Caco-2 (cell line): ENCODE measurements around the gene YIF1A. TPM values are rescaled to one million over a fixed set of nuclear protein-coding genes. Genes with fewer than 3 reads are reported as not detected.
A peak's percentile ranks its signal among the peaks of the same experiment; 100 is the strongest.

Experiments
- BruUV-seq: library from RNA; stranded (reverse); fragments of 400-500 nt; replicated peaks from 2 replicates; lab custom pipeline; 2021; lab: Mats Ljungman, UMichigan
- CTCF ChIA-PET: fragments of 300-600 bp; sonication (Branson Sonifier 250); formaldehyde crosslinking; loops from one replicate; lab custom pipeline; 2022; ENCODE audit warnings: antibody characterized with exemption; lab: Charles Lee
- POLR2A ChIA-PET: fragments of 300-600 bp; sonication (Branson Sonifier 250); formaldehyde crosslinking; loops from one replicate; lab custom pipeline; 2022; ENCODE audit warnings: antibody characterized with exemption; lab: Charles Lee
- DNase-seq, 2 experiments: peaks; one replicate each; pipeline versions ENCODE4 v3.0.0 to v3.0.0-alpha.2; 2020 to 2022
- H3K27me3 ChIP-seq: replicated peaks from 2 replicates; pipeline ENCODE4 v1.6.0; 2011; ENCODE audit warnings: low read length; ENCODE audit not compliant: control insufficient read depth, insufficient read depth
- H3K36me3 ChIP-seq: 2 replicates; pipeline ENCODE4 v1.5.1; 2011; ENCODE audit warnings: low read length; ENCODE audit not compliant: control insufficient read depth, insufficient read depth
- H3K4me1 ChIP-seq: fragments of 250-450 bp; sonication (Bioruptor Pico); 2 replicates; pipeline ENCODE4 v1.5.1; 2020; ENCODE audit warnings: mild to moderate bottlenecking
- H3K4me3 ChIP-seq: 2 replicates; pipeline ENCODE4 v1.5.1; 2011; ENCODE audit warnings: low read depth, mild to moderate bottlenecking, control low read depth, low read length
- H3K9me3 ChIP-seq: fragments of 250-450 bp; sonication (Bioruptor Pico); 2 replicates; pipeline ENCODE4 v1.5.1; 2020; ENCODE audit warnings: mild to moderate bottlenecking, moderate library complexity
- H3K27ac Mint-ChIP-seq: one replicate; pipeline ENCODE4 v1.8.0; 2022; ENCODE audit warnings: mixed read lengths; ENCODE audit not compliant: unreplicated experiment
- H3K27me3 Mint-ChIP-seq: one replicate; pipeline ENCODE4 v1.8.0; 2022; ENCODE audit warnings: mixed read lengths; ENCODE audit not compliant: insufficient read depth, unreplicated experiment
- H3K36me3 Mint-ChIP-seq: one replicate; pipeline ENCODE4 v1.8.0; 2022; ENCODE audit warnings: mild to moderate bottlenecking, mixed read lengths; ENCODE audit not compliant: insufficient read depth, unreplicated experiment
- H3K4me1 Mint-ChIP-seq: one replicate; pipeline ENCODE4 v1.8.0; 2022; ENCODE audit warnings: low read depth, mixed read lengths; ENCODE audit not compliant: unreplicated experiment
- H3K4me3 Mint-ChIP-seq: one replicate; pipeline ENCODE4 v1.8.0; 2022; ENCODE audit warnings: mild to moderate bottlenecking, moderate library complexity, mixed read lengths; ENCODE audit not compliant: unreplicated experiment
- H3K9me3 Mint-ChIP-seq: one replicate; pipeline ENCODE4 v1.8.0; 2022; ENCODE audit warnings: mixed read lengths; ENCODE audit not compliant: unreplicated experiment
- intact Hi-C: fragments of 100-400 bp; cut with micrococcal nuclease; formaldehyde crosslinking; loops from one replicate; pipeline ENCODE4 v1.10.0; 2022; ENCODE audit not compliant: unreplicated experiment
- total RNA-seq: library from RNA; stranded (reverse); gene quantifications from 2 replicates; pipeline ENCODE4 v1.2.3, GENCODE V29; 2022
- TF ChIP-seq, protein P1 (sequence below), 2 experiments: fragments of 200-600 bp in 1 of 2; IDR thresholded peaks; 1 replicate in 1 of 2; 2 replicates in 1 of 2; pipeline versions ENCODE4 v1.5.1 to v1.8.0; 2011 to 2022; ENCODE audit warnings: antibody characterized with exemption in 1 of 2, control low read depth in 1 of 2, inconsistent platforms in 1 of 2, low read depth in 1 of 2, low read length in 1 of 2, mild to moderate bottlenecking in 1 of 2, moderate library complexity in 1 of 2; ENCODE audit not compliant: insufficient read depth in 1 of 2, severe bottlenecking in 1 of 2, unreplicated experiment in 1 of 2

Gene YIF1A
- total RNA-seq, 1 experiment from 2014 or later, result 159 TPM

DNA sequence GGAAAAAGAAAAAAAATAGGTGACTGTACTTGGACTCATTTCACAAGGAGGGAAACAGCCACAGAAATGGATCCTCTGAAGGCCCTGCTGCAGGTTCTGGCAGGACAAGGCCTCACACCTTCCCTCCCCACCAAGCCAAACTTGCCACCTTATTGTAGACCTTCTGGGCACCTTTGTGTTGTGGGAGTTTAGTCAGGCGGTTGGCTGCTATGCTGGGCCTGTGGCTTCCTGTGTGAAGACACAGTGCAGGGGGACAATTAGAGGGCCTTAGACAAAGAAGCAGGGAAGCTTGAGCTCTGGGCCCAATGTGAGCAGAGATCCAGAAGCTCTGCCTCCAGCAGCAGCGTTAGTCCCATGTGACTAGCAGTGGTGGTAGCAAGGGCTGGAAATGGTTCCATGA lies 16.3 kb downstream of the YIF1A start:
- Mint-ChIP-seq H3K4me3 (no peak overlapping the region), H3K36me3 (peaks cover 59% of the 10 kb centered on the region), H3K4me1 (no peaks in the 10 kb centered on the region), H3K27ac (no peak overlapping the region), H3K9me3 (no peaks in the 10 kb centered on the region), H3K27me3 (no peaks in the 10 kb centered on the region)
- TF ChIP-seq, protein P1, sequence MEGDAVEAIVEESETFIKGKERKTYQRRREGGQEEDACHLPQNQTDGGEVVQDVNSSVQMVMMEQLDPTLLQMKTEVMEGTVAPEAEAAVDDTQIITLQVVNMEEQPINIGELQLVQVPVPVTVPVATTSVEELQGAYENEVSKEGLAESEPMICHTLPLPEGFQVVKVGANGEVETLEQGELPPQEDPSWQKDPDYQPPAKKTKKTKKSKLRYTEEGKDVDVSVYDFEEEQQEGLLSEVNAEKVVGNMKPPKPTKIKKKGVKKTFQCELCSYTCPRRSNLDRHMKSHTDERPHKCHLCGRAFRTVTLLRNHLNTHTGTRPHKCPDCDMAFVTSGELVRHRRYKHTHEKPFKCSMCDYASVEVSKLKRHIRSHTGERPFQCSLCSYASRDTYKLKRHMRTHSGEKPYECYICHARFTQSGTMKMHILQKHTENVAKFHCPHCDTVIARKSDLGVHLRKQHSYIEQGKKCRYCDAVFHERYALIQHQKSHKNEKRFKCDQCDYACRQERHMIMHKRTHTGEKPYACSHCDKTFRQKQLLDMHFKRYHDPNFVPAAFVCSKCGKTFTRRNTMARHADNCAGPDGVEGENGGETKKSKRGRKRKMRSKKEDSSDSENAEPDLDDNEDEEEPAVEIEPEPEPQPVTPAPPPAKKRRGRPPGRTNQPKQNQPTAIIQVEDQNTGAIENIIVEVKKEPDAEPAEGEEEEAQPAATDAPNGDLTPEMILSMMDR (IDR thresholded peaks at IDR 0.05; ENCODE audit: insufficient read depth in 1 of 2, low read depth in 1 of 2, low read length in 1 of 2, severe bottlenecking in 1 of 2, unreplicated experiment in 1 of 2), result no peak
- H3K4me1 ChIP-seq, result peaks cover 6% of the 10 kb centered on the region
- no peaks in the 10 kb centered on the region for H3K27me3 ChIP-seq
- ChIA-PET POLR2A (no interaction called here), CTCF (interaction anchor here (1.2 kb wide), 1 partner anchor 51 kb away, joined by 3 read pairs; no protein-coding TSS in a partner anchor)
- DNase-seq, result no peak
- H3K4me3 ChIP-seq, result no peak overlapping the region
- H3K36me3 ChIP-seq, result peaks cover 5% of the 10 kb centered on the region
- intact Hi-C loops, result no loop called here
- H3K9me3 ChIP-seq, result no peaks in the 10 kb centered on the region
- no TSS peak for BruUV-seq

DNA sequence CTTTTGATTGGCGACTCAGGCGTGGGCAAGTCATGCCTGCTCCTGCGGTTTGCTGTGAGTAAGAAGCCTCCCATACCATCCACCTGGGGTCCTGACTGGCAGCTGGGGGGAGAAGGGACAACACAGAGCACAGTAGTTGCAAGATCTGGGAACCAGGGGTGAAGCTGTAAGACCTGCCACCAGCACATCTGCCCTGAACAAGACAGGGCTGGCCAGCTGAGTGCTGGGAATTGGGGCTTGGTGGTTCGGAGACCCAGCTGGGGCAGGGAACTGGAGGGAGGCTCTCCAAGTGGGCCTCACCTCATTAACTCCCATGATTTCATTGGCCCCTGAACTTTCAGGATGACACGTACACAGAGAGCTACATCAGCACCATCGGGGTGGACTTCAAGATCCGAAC lies 17.1 kb downstream of the YIF1A start:
- Mint-ChIP-seq H3K4me1 (peaks cover 6% of the 10 kb centered on the region), H3K4me3 (no peak overlapping the region), H3K27ac (no peak overlapping the region), H3K9me3 (no peaks in the 10 kb centered on the region), H3K27me3 (no peaks in the 10 kb centered on the region), H3K36me3 (peaks cover 64% of the 10 kb centered on the region)
- intact Hi-C loops, result no loop called here
- Histone ChIP-seq H3K9me3 (no peaks in the 10 kb centered on the region), H3K27me3 (no peaks in the 10 kb centered on the region), H3K36me3 (peaks cover 5% of the 10 kb centered on the region), H3K4me1 (no peaks in the 10 kb centered on the region), H3K4me3 (no peak overlapping the region)
- DNase-seq, result no peak
- TF ChIP-seq, protein P1 (IDR thresholded peaks at IDR 0.05; ENCODE audit: insufficient read depth in 1 of 2, low read depth in 1 of 2, low read length in 1 of 2, severe bottlenecking in 1 of 2, unreplicated experiment in 1 of 2), result no peak
- ChIA-PET CTCF (interaction anchor here (0.5 to 0.6 kb wide), 3 partner anchors 12 to 202 kb away, joined by 3 to 9 read pairs (median 5); partner anchors contain the start of gene PACS1), POLR2A (interaction anchor here (0.6 kb wide), 1 partner anchor 17 kb away, joined by 4 read pairs; the partner anchor contains the start of gene YIF1A)
- BruUV-seq, result no TSS peak

DNA sequence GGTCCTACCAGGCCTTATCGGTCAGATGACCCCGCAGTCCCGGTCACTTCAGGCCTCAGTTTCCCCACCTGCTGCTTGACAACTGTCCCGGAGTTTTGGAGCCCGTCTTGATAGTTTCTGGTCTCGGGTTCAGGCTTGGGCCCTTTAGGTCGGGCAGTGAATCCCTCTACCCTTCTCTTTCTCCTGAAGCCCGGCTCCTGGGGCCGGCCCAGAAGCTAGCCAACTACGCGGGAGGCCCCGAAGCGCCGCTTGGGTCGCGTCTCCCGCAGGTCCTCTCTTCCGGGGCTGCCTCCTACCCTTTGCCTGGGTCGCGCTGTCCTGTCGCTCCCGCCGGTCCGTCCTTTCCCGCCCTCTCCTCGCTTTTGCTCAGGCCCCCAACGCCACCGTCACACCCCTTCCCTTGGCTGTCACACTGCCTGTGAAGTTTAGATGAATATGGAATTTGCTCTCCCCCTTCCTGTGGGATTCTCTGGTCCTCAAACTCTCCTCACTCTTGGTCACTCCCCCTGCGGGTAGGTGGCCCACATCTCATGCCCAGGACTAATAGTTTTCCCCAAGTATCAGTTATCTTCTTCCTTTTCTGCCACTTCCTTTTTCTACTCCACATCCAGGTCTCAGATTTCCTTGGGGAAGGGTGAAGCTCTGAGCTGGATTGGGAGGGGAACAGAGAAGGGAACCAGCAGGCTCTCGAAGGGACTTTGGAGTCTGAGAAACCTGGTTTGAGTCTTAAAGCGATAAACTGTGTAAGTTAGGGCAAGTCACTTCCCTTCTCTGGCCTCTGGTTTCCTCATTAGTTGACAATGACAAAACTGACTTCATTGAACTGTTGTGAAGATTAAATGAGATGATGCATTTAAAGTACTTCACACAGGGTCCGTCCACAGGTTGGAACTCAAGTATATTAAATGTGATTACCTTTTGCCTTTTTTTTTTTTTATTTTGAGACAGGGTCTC lies 19.7 kb downstream of the YIF1A start:
- H3K4me3 Mint-ChIP-seq, result peak overlapping the region; percentile 92
- ChIA-PET CTCF (interaction anchor here (0.7 to 2.1 kb wide), 3 partner anchors 17 to 47 kb away, joined by 4 to 9 read pairs (median 5); no protein-coding TSS in a partner anchor), POLR2A (no interaction called here)
- TF ChIP-seq, protein P1 (IDR thresholded peaks at IDR 0.05; ENCODE audit: insufficient read depth in 1 of 2, low read depth in 1 of 2, low read length in 1 of 2, severe bottlenecking in 1 of 2, unreplicated experiment in 1 of 2), result peak in 1 of 2 experiments; percentile 49
- peak; percentile 55 to 70 for DNase-seq
- no peaks in the 10 kb centered on the region for H3K27me3 Mint-ChIP-seq
- peak overlapping the region; percentile 87 for H3K27ac Mint-ChIP-seq
- intact Hi-C loops, result loop anchor here (1.0 kb wide), 4 partner anchors 8 to 43 kb away; partner anchors contain the start of gene YIF1A
- no peaks in the 10 kb centered on the region for H3K27me3 ChIP-seq
- H3K9me3 ChIP-seq, result no peaks in the 10 kb centered on the region
- peaks cover 4% of the 10 kb centered on the region for H3K36me3 ChIP-seq
- H3K4me1 ChIP-seq, result no peaks in the 10 kb centered on the region
- H3K9me3 Mint-ChIP-seq, result no peaks in the 10 kb centered on the region
- BruUV-seq, result TSS peak; percentile 58
- H3K4me1 Mint-ChIP-seq, result peaks cover 8% of the 10 kb centered on the region
- H3K36me3 Mint-ChIP-seq, result peaks cover 53% of the 10 kb centered on the region
- H3K4me3 ChIP-seq, result peak overlapping the region; percentile 78
